MG63 (cell line): ENCODE measurements around the gene RCOR2. TPM values are rescaled to one million over a fixed set of nuclear protein-coding genes. Genes with fewer than 3 reads are reported as not detected.
A peak's percentile ranks its signal among the peaks of the same experiment; 100 is the strongest.

ENCODE experiments used
- DNase-seq: peaks from one replicate; pipeline ENCODE4 v3.0.0-alpha.2; 2020
- H3K27me3 ChIP-seq: fragments of 250-450 bp; sonication (Bioruptor Pico); 2 replicates; pipeline ENCODE4 v1.5.1; 2020; ENCODE audit warnings: mild to moderate bottlenecking, moderate library complexity
- H3K36me3 ChIP-seq: fragments of 250-450 bp; sonication (Bioruptor Pico); 2 replicates; pipeline ENCODE4 v1.5.1; 2020; ENCODE audit warnings: mild to moderate bottlenecking, moderate library complexity
- H3K4me3 ChIP-seq: fragments of 250-450 bp; sonication (Bioruptor Pico); 2 replicates; pipeline ENCODE4 v1.5.1; 2020; ENCODE audit warnings: mild to moderate bottlenecking, moderate library complexity
- H3K9me3 ChIP-seq: fragments of 250-450 bp; sonication (Bioruptor Pico); 2 replicates; pipeline ENCODE4 v1.5.1; 2020; ENCODE audit warnings: mild to moderate bottlenecking, moderate library complexity
- total RNA-seq: library from RNA; depleted of rRNA; stranded (reverse); fragments of >200 nt; shearing (Covaris generic); gene quantifications from 2 replicates; pipeline ENCODE4 v1.2.3, GENCODE V29; 2014; ENCODE audit warnings: low replicate concordance

Gene RCOR2
- total RNA-seq, 1 experiment from 2014 or later = 0.03 TPM

- Histone ChIP-seq H3K27me3 (no peaks in the 10 kb centered on the region), H3K9me3 (no peaks in the 10 kb centered on the region), H3K4me3 (no peak overlapping the region), H3K36me3 (peaks cover 51% of the 10 kb centered on the region)
- no peak for DNase-seq
These were observed 15.3 kb downstream of the RCOR2 start for GRCh38 chr11:63901660-63902059.

DNA sequence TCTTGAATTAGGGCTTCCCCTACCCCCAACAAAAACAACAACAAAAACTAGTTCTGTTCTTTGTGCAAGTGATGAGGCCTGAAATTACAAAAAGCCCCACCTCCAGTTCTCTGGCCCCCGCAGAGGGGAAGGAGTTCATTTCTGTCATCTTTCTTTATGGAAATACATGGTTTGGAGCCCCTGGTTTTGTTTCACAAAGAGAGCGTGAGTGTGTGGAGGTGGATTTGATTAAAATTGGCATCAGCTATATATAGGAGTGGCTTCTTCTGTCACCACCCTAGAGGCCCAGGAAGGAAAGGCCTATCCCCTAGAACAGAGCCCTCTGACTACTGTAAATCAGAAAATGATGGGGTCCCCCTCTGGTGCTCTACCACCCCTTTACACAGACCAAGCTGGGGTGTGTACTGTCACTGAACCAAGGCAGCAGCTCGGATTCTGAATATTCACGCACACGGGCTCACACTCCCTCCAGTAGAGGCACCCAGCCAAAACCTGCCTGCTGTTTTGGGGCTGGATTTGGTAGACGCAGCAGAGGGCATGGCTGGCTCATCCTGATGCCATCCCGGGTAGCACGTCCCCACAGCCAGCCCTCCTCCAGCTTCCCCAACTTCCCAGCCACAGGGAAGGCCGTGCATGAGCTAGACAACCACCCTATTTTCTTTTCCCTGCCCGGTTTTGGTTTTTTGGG is 19.4 kb downstream of the RCOR2 start:
- Histone ChIP-seq H3K9me3 (no peaks in the 10 kb centered on the region), H3K27me3 (no peaks in the 10 kb centered on the region), H3K4me3 (no peak overlapping the region), H3K36me3 (peaks cover 56% of the 10 kb centered on the region)
- no peak for DNase-seq

DNA sequence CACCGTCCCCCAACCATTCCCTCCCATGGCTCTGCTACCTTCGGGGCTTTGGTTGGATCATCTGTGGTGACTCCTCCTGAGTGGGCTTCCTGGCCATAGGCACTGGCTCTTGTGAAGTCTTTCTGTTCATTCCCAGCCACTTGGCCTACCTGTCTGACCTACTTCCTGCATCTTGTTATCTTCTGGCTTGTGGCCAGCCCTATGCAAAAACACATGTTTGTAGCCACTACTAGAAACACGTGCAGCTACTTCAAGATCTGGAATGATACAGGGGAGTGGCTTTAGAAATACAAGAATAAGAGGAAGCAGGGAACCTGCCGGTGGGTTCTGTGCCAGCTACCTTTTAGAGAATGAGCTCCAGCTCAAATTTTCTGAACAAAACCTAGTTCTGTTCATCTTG is 20.9 kb downstream of the RCOR2 start:
- Histone ChIP-seq H3K27me3 (no peaks in the 10 kb centered on the region), H3K9me3 (no peaks in the 10 kb centered on the region), H3K4me3 (no peak overlapping the region), H3K36me3 (peaks cover 47% of the 10 kb centered on the region)
- no peak for DNase-seq

DNA sequence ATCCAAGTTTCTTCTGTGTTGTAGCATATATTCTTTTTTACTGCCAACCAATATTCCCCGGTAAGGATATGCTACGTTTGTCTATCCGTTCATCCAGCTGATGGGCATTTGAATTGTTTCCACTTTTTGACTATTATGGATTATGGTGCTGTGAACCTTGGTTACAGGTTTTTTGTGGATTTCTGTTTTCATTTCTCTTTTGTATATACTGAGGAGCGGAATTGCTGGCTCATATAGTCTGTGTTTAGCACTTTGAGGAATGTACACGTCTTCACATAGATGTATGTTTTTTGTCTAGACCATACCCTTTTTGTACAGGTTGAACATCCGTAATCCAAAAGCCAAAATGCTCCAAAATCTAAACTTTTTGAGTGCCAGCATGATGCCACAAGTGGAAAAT is 23.6 kb downstream of the RCOR2 start:
- Histone ChIP-seq H3K27me3 (no peaks in the 10 kb centered on the region), H3K36me3 (peaks cover 30% of the 10 kb centered on the region), H3K9me3 (no peaks in the 10 kb centered on the region), H3K4me3 (no peak overlapping the region)
- DNase-seq = no peak

DNA sequence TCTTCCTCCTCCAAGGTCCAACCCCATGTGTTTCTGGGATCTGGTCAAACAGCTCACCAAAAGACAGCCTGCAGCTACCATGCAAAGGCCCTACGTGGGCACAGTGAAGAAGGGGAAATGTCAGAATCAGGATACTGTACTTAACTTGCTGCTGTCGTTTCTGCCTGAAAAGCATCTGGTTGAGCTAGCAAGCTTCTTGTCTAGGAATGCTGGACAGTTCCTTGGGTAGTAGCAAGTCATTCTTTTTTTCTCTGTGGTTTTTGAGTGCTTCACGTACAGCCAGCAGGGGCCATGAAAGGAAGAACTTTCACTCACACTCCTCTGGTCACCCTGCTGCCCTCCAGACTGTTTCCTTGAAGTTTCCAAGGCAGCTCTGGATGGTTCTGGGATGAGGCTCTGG is 24.7 kb downstream of the RCOR2 start:
- Histone ChIP-seq H3K9me3 (no peaks in the 10 kb centered on the region), H3K27me3 (no peaks in the 10 kb centered on the region), H3K4me3 (no peak overlapping the region), H3K36me3 (peaks cover 18% of the 10 kb centered on the region)
- no peak for DNase-seq

GRCh38 chr11:63890368-63890767 is 26.6 kb downstream of the RCOR2 start:
- DNase-seq = no peak
- Histone ChIP-seq H3K36me3 (peaks cover 4% of the 10 kb centered on the region), H3K27me3 (no peaks in the 10 kb centered on the region), H3K4me3 (no peak overlapping the region), H3K9me3 (no peaks in the 10 kb centered on the region)

DNA sequence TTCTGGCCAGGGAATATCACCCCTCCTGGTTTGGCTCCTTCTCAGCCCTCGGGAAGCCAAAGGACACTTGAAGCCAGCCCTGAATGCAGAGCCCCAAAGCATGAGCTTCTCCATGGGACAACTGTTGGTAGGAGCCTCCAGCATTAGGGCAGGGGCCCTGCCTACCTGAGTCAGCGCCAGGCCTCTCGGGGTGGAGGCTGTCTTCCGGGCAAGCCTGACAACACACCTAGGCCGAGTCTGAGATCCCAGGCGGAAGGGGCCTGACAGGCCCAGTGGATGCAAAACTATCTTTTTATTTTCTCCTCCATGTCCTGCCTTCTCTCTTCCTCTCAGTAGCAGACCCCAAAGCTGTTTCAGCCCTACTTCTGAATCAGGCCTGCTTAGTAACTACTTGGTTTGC is 27.6 kb downstream of the RCOR2 start:
- no peak for DNase-seq
- H3K27me3 ChIP-seq = no peaks in the 10 kb centered on the region

DNA sequence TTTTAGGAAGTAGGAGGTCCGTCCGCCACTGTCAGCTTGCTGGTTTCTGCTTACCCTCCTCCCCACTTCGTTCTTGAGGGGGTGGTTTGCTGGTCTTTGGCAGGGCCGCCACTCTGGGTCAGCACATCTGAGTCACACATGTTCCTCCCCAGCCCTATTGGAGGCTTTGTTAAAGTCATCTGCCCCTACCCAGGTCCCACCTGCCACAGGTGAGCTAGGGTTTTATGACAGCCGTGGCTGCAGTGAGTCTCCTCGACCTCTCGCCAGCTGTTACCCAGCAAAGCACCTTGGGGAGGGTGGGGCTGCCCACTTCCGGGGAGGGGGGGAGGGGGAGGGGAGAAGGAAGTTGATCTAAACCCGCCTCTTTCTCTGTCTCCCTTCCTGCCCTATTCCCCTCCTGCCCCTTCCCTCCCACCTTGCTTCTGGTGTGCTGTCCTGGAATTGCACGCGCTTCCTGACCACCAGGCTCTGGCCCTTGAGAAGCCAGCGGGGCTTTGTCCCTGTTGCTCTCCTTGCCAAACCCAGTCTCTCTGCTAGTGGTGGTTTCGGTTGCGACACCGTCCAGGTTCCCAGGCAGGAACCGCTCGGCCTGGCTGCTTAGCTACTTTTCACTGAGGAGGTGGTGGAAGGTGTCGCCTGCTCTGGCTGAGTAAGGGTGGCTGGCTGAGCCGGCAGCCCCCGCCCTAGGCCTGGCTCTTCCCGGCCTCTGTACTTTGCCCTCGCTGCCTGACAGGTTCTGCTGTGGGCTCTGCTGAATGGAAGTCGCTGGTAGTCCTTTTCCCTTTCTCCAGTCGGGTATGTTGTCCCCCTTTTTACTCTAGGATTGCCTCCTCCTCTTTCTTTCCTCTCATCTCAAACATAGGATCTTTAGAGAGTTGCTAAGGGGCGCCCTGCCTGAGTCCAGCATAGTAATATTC is 28.5 kb downstream of the RCOR2 start:
- DNase-seq = peak; percentile 21
- Histone ChIP-seq H3K9me3 (no peaks in the 10 kb centered on the region), H3K4me3 (no peak overlapping the region), H3K36me3 (no peaks in the 10 kb centered on the region), H3K27me3 (no peaks in the 10 kb centered on the region)

More for the DNA sequence above, 27.6 kb downstream of the RCOR2 start:
- no peaks in the 10 kb centered on the region for H3K9me3 ChIP-seq
- H3K4me3 ChIP-seq = no peak overlapping the region
- no peaks in the 10 kb centered on the region for H3K36me3 ChIP-seq

DNA sequence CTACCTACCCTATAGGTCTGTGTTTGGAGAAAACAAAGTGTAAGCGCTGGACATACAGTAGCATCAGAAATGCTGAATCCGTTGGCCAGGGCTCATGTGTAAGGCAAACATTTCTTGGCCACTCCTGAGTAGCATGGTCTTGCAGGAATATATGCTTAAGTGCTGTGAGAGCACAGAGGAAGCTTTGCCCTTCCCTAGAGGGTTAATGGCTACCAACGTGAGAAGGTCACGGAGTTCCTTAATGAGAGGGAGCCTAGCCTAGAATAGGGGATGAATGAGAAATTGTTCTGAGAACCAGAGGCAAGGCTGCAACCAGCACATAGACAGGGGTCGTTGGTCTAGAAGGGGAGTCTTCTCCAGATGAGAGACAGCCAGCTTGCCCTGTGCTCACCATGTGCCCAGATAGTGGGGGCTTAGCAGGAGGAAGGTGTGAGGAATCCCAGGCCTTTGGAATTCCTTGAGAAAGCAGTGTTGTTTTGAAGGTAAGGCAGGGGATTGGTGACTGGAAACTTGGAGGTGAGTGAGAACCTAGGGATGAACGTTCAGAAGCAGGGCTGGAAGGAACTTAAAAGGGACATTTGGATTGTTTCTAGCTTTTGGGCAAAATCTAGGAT is 29.5 kb downstream of the RCOR2 start:
- DNase-seq = no peak
- Histone ChIP-seq H3K36me3 (no peaks in the 10 kb centered on the region), H3K27me3 (no peaks in the 10 kb centered on the region), H3K4me3 (no peak overlapping the region), H3K9me3 (no peaks in the 10 kb centered on the region)

- Histone ChIP-seq H3K9me3 (no peaks in the 10 kb centered on the region), H3K4me3 (no peak overlapping the region), H3K27me3 (no peaks in the 10 kb centered on the region), H3K36me3 (no peaks in the 10 kb centered on the region)
- DNase-seq = no peak
These were observed 32.6 kb downstream of the RCOR2 start for GRCh38 chr11:63884196-63884932.

- no peaks in the 10 kb centered on the region; the same call in 1 of the 2 replicates for H3K36me3 ChIP-seq
- H3K9me3 ChIP-seq = no peaks in the 10 kb centered on the region
- no peak for DNase-seq
- H3K27me3 ChIP-seq = no peaks in the 10 kb centered on the region
- H3K4me3 ChIP-seq = no peak overlapping the region
These were observed 33.2 kb downstream of the RCOR2 start for GRCh38 chr11:63883791-63884190.

- Histone ChIP-seq H3K36me3 (peaks cover 3% of the 10 kb centered on the region; the same call in 1 of the 2 replicates), H3K27me3 (no peaks in the 10 kb centered on the region), H3K9me3 (no peaks in the 10 kb centered on the region), H3K4me3 (no peak overlapping the region)
- no peak for DNase-seq
These were observed 34.3 kb downstream of the RCOR2 start for GRCh38 chr11:63882555-63883242.

GRCh38 chr11:63880403-63880790 is 36.6 kb downstream of the RCOR2 start:
- Histone ChIP-seq H3K36me3 (peaks cover 3% of the 10 kb centered on the region; the same call in 1 of the 2 replicates), H3K9me3 (no peaks in the 10 kb centered on the region), H3K4me3 (no peak overlapping the region), H3K27me3 (no peaks in the 10 kb centered on the region)
- no peak for DNase-seq

- H3K27me3 ChIP-seq = no peaks in the 10 kb centered on the region
- H3K36me3 ChIP-seq = peaks cover 3% of the 10 kb centered on the region; the same call in 1 of the 2 replicates
- H3K9me3 ChIP-seq = no peaks in the 10 kb centered on the region
- peak; percentile 42 for DNase-seq
- H3K4me3 ChIP-seq = no peak overlapping the region
These were observed 37.2 kb downstream of the RCOR2 start for GRCh38 chr11:63879598-63880402.

DNA sequence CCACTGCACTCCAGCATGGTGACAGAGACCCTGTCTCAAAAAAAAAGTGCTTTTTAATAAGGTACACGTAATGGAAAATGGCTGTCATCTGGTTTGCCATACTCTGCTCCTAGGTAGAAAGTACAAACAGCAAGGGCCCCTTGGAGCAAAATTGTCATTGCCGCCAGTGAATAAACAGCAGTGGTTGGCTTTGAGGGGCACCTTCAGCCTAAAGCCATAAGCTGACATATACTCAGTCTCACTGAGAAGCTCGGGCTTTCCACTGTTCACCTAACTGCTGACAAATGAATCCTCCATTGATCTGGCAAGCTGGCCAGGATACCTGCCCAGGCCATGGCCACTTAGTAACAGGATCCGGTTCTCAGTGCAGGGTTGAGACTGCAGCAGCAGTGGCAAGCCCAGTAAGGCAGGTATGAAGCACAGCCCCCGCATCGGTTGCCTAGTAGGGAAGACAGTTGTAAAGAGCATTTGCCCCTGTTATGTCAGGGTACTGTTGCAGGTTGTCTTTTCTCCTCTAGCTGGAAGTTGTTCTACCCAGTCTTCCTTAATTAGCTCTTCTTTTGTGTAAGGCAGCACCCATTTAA is 39.2 kb downstream of the RCOR2 start:
- Histone ChIP-seq H3K9me3 (no peaks in the 10 kb centered on the region), H3K36me3 (peaks cover 6% of the 10 kb centered on the region; the same call in 1 of the 2 replicates), H3K4me3 (no peak overlapping the region), H3K27me3 (no peaks in the 10 kb centered on the region)
- no peak for DNase-seq
